H9 (cell line): Measurements from ENCODE around the gene MIS18A. TPM values are rescaled to one million over a fixed set of nuclear protein-coding genes. Genes with fewer than 3 reads are reported as not detected.

Experiments
- DNase-seq: peaks from one replicate; pipeline ENCODE4 v3.0.0-alpha.2; 2017
- H2AFZ ChIP-seq: one replicate; pipeline ENCODE4 v1.6.1; 2013; ENCODE audit warnings: mild to moderate bottlenecking, low read length, control low read depth, moderate library complexity
- H2AK5ac ChIP-seq: 2 replicates; pipeline ENCODE4 v1.6.1; 2013; ENCODE audit warnings: low read length, control low read depth, mixed read lengths; ENCODE audit not compliant: insufficient read length
- H2BK120ac ChIP-seq: one replicate; pipeline ENCODE4 v1.6.1; 2013; ENCODE audit warnings: low read depth, mild to moderate bottlenecking, low read length, control low read depth, inconsistent platforms; ENCODE audit not compliant: poor library complexity, severe bottlenecking
- H2BK12ac ChIP-seq: 2 replicates; pipeline ENCODE4 v1.6.1; 2013; ENCODE audit warnings: low read length, control low read depth, mixed read lengths, low read depth; ENCODE audit not compliant: insufficient read length
- H2BK15ac ChIP-seq: 2 replicates; pipeline ENCODE4 v1.6.1; 2013; ENCODE audit warnings: low read depth, low read length, control low read depth
- H2BK20ac ChIP-seq: one replicate; pipeline ENCODE4 v1.6.1; 2013; ENCODE audit warnings: low read depth, mild to moderate bottlenecking, low read length, control low read depth, inconsistent platforms; ENCODE audit not compliant: poor library complexity, severe bottlenecking
- H2BK5ac ChIP-seq: 2 replicates; pipeline ENCODE4 v1.6.1; 2013; ENCODE audit warnings: low read length, control low read depth, mixed read lengths; ENCODE audit not compliant: insufficient read length
- H3K14ac ChIP-seq: 2 replicates; pipeline ENCODE4 v1.6.1; 2013; ENCODE audit warnings: low read length, control low read depth; ENCODE audit not compliant: insufficient read depth
- H3K18ac ChIP-seq: 2 replicates; pipeline ENCODE4 v1.6.1; 2013; ENCODE audit warnings: low read depth, mild to moderate bottlenecking, mixed read lengths, low read length, control low read depth; ENCODE audit not compliant: insufficient read length
- H3K23ac ChIP-seq: 2 replicates; pipeline ENCODE4 v1.6.1; 2013; ENCODE audit warnings: low read length, control low read depth, mixed read lengths, low read depth; ENCODE audit not compliant: insufficient read length
- H3K23me2 ChIP-seq: 2 replicates; pipeline ENCODE4 v1.6.1; 2013; ENCODE audit warnings: low read depth, mild to moderate bottlenecking, mixed read lengths, low read length, control low read depth; ENCODE audit not compliant: insufficient read length, poor library complexity, severe bottlenecking
- H3K27ac ChIP-seq: 2 replicates; pipeline ENCODE4 v1.5.1; 2013; ENCODE audit warnings: low read length, control low read depth, mixed read lengths, low read depth; ENCODE audit not compliant: insufficient read length
- H3K27me3 ChIP-seq: 2 replicates; pipeline ENCODE4 v1.6.1; 2013; ENCODE audit warnings: low read length, control low read depth, inconsistent platforms; ENCODE audit not compliant: insufficient read depth
- H3K4ac ChIP-seq: 2 replicates; pipeline ENCODE4 v1.6.1; 2013; ENCODE audit warnings: low read depth, mild to moderate bottlenecking, control low read depth, inconsistent platforms, low read length, moderate library complexity
- H3K4me1 ChIP-seq: 2 replicates; pipeline ENCODE4 v1.6.1; 2013; ENCODE audit warnings: low read length, control low read depth, inconsistent platforms; ENCODE audit not compliant: insufficient read depth
- H3K4me2 ChIP-seq: 2 replicates; pipeline ENCODE4 v1.6.1; 2013; ENCODE audit warnings: low read length, control low read depth, mixed read lengths; ENCODE audit not compliant: insufficient read length, insufficient read depth
- H3K56ac ChIP-seq: 2 replicates; pipeline ENCODE4 v1.6.1; 2013; ENCODE audit warnings: low read depth, mild to moderate bottlenecking, mixed read lengths, low read length, control low read depth; ENCODE audit not compliant: insufficient read length
- H3K79me1 ChIP-seq: 2 replicates; pipeline ENCODE4 v1.6.1; 2013; ENCODE audit warnings: low read depth, mild to moderate bottlenecking, moderate library complexity, low read length, control low read depth, inconsistent platforms; ENCODE audit not compliant: insufficient read depth, poor library complexity, severe bottlenecking
- H3K79me2 ChIP-seq: 2 replicates; pipeline ENCODE4 v1.6.1; 2013; ENCODE audit warnings: low read length, control low read depth, inconsistent platforms; ENCODE audit not compliant: insufficient read depth
- H3K9ac ChIP-seq: 2 replicates; pipeline ENCODE4 v1.6.1; 2013; ENCODE audit warnings: low read length, control low read depth, mixed read lengths; ENCODE audit not compliant: insufficient read length; ENCODE audit errors: extremely low read depth
- H3K9me3 ChIP-seq: one replicate; pipeline ENCODE4 v1.6.1; 2013; ENCODE audit warnings: low read depth, low read length, inconsistent platforms; ENCODE audit not compliant: control insufficient read depth
- H3T11ph ChIP-seq: one replicate; pipeline ENCODE4 v1.6.1; 2013; ENCODE audit warnings: mild to moderate bottlenecking, low read length, control low read depth, inconsistent platforms
- H4K20me1 ChIP-seq: one replicate; pipeline ENCODE4 v1.6.1; 2013; ENCODE audit not compliant: control insufficient read depth, insufficient read length, insufficient read depth
- H4K5ac ChIP-seq: 2 replicates; pipeline ENCODE4 v1.6.1; 2013; ENCODE audit warnings: low read depth, mild to moderate bottlenecking, mixed read lengths, low read length, control low read depth; ENCODE audit not compliant: insufficient read length
- H4K8ac ChIP-seq: replicated peaks from 2 replicates; pipeline ENCODE4 v1.6.1; 2013; ENCODE audit warnings: low read length, control low read depth, mixed read lengths, low read depth; ENCODE audit not compliant: insufficient read length
- H4K91ac ChIP-seq: 2 replicates; pipeline ENCODE4 v1.6.1; 2013; ENCODE audit warnings: low read depth, mild to moderate bottlenecking, moderate library complexity, mixed read lengths, low read length, control low read depth; ENCODE audit not compliant: insufficient read length
- H3K27ac Mint-ChIP-seq, 3 experiments: 2 replicates in 2 of 3; 3 replicates in 1 of 3; pipeline ENCODE4 v1.8.0; 2020 to 2021; ENCODE audit warnings: mixed read lengths in 3 of 3, mild to moderate bottlenecking in 1 of 3, moderate library complexity in 1 of 3
- H3K27me3 Mint-ChIP-seq: 2 replicates; pipeline ENCODE4 v1.8.0; 2021; ENCODE audit warnings: low read depth, mild to moderate bottlenecking, moderate library complexity, mixed read lengths
- H3K36me3 Mint-ChIP-seq, 3 experiments: 2 replicates in 2 of 3; 3 replicates in 1 of 3; pipeline ENCODE4 v1.8.0; 2020 to 2021; ENCODE audit warnings: low read depth in 3 of 3, mixed read lengths in 3 of 3; ENCODE audit not compliant: insufficient read depth in 1 of 3
- H3K4me1 Mint-ChIP-seq, 2 experiments: 2 replicates each; pipeline ENCODE4 v1.8.0; 2020; ENCODE audit warnings: mixed read lengths in 2 of 2
- H3K4me3 Mint-ChIP-seq, 2 experiments: 2 replicates in 1 of 2; 3 replicates in 1 of 2; pipeline ENCODE4 v1.8.0; 2020 to 2021; ENCODE audit warnings: mild to moderate bottlenecking in 2 of 2, mixed read lengths in 2 of 2, moderate library complexity in 1 of 2
- H3K9me3 Mint-ChIP-seq, 2 experiments: 2 replicates in 1 of 2; 3 replicates in 1 of 2; pipeline ENCODE4 v1.8.0; 2020; ENCODE audit warnings: mild to moderate bottlenecking in 2 of 2, mixed read lengths in 2 of 2, moderate library complexity in 1 of 2
- CTCF ChIP-seq: fragments of 200-600 bp; sonication (generic); conservative IDR thresholded peaks from 3 replicates; pipeline ENCODE4 v1.8.0; 2021; ENCODE audit warnings: antibody characterized with exemption, mild to moderate bottlenecking
- WGBS: extraction: QIAGEN DNeasy Blood & Tissue Kit; methylation state at CpG from one replicate; pipeline ENCODE4 v1.1.7; 2013; ENCODE audit warnings: missing lambda C conversion rate, low lambda C conversion rate, mixed read lengths; ENCODE audit not compliant: insufficient read length; ENCODE audit errors: extremely low coverage; 5-methylcytosine and 5-hydroxymethylcytosine counted together
- total RNA-seq: library from RNA; stranded (reverse); gene quantifications from 2 replicates; pipeline ENCODE4 v1.2.1, GENCODE V29; 2021

MIS18A gene
- total RNA-seq, 1 experiment from 2014 or later: 56.5 TPM

- peak overlapping the region in 1 of 3 experiments; percentile 55; a peak in 1 of 7 replicates for H3K27ac Mint-ChIP-seq
- no peak overlapping the region for H2AK5ac ChIP-seq
- H3K56ac ChIP-seq: no peak overlapping the region
- H2BK20ac ChIP-seq: no peak overlapping the region
- H3K4ac ChIP-seq: no peak overlapping the region
- no peaks in the 10 kb centered on the region for H3K9me3 ChIP-seq
- H3K9ac ChIP-seq: no peak overlapping the region
- WGBS: no CpG with 5 or more reads among the region's 6 CpGs
- no peak overlapping the region for H2BK120ac ChIP-seq
- H4K91ac ChIP-seq: no peak overlapping the region
- H3T11ph ChIP-seq: no peak overlapping the region
- no peaks in the 10 kb centered on the region for H3K79me2 ChIP-seq
- H2AFZ ChIP-seq: no peak overlapping the region
- TF ChIP-seq CTCF: no peak
- H4K5ac ChIP-seq: no peak overlapping the region
- H3K79me1 ChIP-seq: no peaks in the 10 kb centered on the region
- H3K27me3 ChIP-seq: no peaks in the 10 kb centered on the region
- H4K8ac ChIP-seq: no peak overlapping the region
- H3K9me3 Mint-ChIP-seq: no peaks in the 10 kb centered on the region
- no peak overlapping the region for H3K4me2 ChIP-seq
- no peaks in the 10 kb centered on the region for H3K23me2 ChIP-seq
- H3K27ac ChIP-seq: no peak overlapping the region
- DNase-seq: no peak
- H2BK5ac ChIP-seq: no peak overlapping the region
- no peaks in the 10 kb centered on the region for H3K4me1 Mint-ChIP-seq
- no peak overlapping the region for H3K18ac ChIP-seq
- no peak overlapping the region for H3K4me3 Mint-ChIP-seq
- no peak overlapping the region for H3K14ac ChIP-seq
- no peaks in the 10 kb centered on the region for H3K4me1 ChIP-seq
- H2BK12ac ChIP-seq: no peak overlapping the region
- no peak overlapping the region for H3K23ac ChIP-seq
- H2BK15ac ChIP-seq: no peak overlapping the region
- no peaks in the 10 kb centered on the region for H4K20me1 ChIP-seq
- H3K36me3 Mint-ChIP-seq: peaks cover 6 to 65% (median 32%) of the 10 kb centered on the region in 3 experiments
- H3K27me3 Mint-ChIP-seq: no peaks in the 10 kb centered on the region
Observed at GRCh38 chr21:32312976-32313375, 34.1 kb upstream of the MIS18A start.
